ENCODE results near the gene NFKB1. TPM values are rescaled to one million over a fixed set of nuclear protein-coding genes. Genes with fewer than 3 reads are reported as not detected.

NFKB1 gene
- total RNA-seq, 1 donor from 2014 or later = 38.5 TPM

Other genes with a start within 250 kb of the NFKB1 start
- gene SLC39A8, start 155.9 kb upstream of the NFKB1 start, total RNA-seq = 27.7 TPM